ENCODE results near the gene LGALS9. TPM values are rescaled to one million over a fixed set of nuclear protein-coding genes. Genes with fewer than 3 reads are reported as not detected.
"Not testable (repeated sequence)": the region's sequence is repeated elsewhere in the genome, so short reads cannot be mapped to it uniquely, and the experiment has no call there.

The LGALS9 gene
- total RNA-seq, 1 experiment from 2014 or later = 1.8 TPM

DNA sequence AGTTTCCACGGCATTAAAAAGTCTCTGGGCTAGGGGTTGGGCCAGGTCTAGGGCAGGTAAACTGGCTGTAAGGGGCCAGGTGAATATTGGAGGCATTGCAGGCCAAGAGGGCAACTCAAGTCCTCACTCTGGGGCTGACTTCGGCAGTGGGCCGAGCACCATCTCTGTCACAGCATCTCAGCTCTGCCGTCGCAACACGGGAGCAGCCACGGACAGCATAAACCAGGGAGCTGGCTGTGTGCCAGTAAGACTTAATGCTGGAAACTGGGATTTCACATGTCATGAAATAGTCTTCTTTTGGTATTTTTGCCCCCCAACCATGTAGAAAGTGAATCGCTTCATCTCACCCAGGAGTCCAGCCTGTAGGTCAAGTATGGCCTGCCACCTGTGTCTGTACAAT, 12.6 kb upstream of the LGALS9 start:
- no peak overlapping the region for H3K4me3 ChIP-seq
- no peaks in the 10 kb centered on the region for H3K9me3 ChIP-seq
- no peaks in the 10 kb centered on the region; the same call in 1 of the 2 replicates for H3K36me3 ChIP-seq
- H3K27me3 ChIP-seq = no peaks in the 10 kb centered on the region
- no peak for DNase-seq

- no peak overlapping the region for H3K4me3 ChIP-seq
- H3K36me3 ChIP-seq = no peaks in the 10 kb centered on the region; the same call in 1 of the 2 replicates
- no peak for DNase-seq
- no peaks in the 10 kb centered on the region for H3K9me3 ChIP-seq
- H3K27me3 ChIP-seq = no peaks in the 10 kb centered on the region
Observed at GRCh38 chr17:27620721-27621120, 10.3 kb upstream of the LGALS9 start.

- Histone ChIP-seq H3K36me3 (no peaks in the 10 kb centered on the region; the same call in 1 of the 2 replicates), H3K27me3 (no peaks in the 10 kb centered on the region), H3K4me3 (no peak overlapping the region), H3K9me3 (no peaks in the 10 kb centered on the region)
- DNase-seq = no peak
Observed at GRCh38 chr17:27621536-27621935, 9.5 kb upstream of the LGALS9 start.

DNA sequence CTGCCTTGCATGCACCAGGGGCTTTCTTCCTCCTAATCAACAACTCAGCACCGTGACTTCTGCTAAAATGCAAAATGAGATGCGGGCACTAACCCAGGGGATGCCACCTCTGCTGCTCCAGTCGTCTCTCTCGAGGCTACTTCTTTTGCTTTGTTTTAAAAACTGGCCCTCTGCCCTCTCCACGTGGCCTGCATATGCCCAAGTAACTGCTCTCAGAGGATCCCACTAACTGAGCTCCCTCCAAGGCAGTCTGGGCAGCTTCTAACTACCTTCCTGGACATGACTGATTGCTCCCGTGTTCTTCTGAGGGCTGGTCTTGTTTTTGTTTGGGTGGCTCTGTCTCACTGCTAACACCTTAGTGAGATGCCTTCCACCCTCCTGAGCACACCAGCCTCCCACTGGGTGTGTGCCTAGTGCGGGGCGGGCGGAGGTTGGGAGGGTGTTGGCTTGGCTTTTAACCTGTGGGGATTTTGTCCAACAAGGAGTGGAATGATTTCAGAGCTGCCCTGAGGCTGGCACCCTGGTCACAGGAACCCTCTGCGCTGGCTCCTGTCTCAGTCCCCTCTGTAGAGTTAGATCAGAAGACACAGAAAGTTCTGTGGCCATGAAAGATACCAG, 8.9 kb upstream of the LGALS9 start:
- no peaks in the 10 kb centered on the region; the same call in 1 of the 2 replicates for H3K36me3 ChIP-seq
- H3K4me3 ChIP-seq = no peak overlapping the region
- no peaks in the 10 kb centered on the region for H3K9me3 ChIP-seq
- no peaks in the 10 kb centered on the region for H3K27me3 ChIP-seq
- no peak for DNase-seq

- Histone ChIP-seq H3K9me3 (no peaks in the 10 kb centered on the region), H3K4me3 (no peak overlapping the region), H3K27me3 (no peaks in the 10 kb centered on the region), H3K36me3 (no peaks in the 10 kb centered on the region)
- DNase-seq = no peak
Observed at GRCh38 chr17:27622986-27623385, 8.0 kb upstream of the LGALS9 start.

GRCh38 chr17:27623614-27624013, 7.4 kb upstream of the LGALS9 start:
- Histone ChIP-seq H3K27me3 (no peaks in the 10 kb centered on the region), H3K36me3 (no peaks in the 10 kb centered on the region), H3K4me3 (no peak overlapping the region), H3K9me3 (no peaks in the 10 kb centered on the region)
- no peak for DNase-seq

DNA sequence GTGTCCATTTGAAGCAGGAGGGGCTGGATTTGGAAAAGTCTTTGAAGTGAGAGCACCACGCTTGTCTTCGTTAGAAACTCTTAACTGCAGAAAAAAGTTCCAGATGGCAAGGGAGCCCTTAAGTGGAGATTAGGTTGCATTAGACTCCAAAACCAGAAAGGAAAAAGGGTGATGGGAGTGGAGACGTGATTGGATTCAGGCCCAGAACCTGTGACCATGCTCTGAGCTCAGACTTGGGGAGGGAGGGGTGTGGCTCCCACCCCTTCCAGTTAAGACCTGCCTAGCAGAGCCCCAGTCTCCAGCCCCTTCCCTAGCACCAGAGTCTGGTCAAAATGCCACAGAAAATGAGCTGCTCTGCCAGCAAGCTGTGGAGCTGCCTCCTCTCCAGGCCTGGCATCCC, 6.4 kb upstream of the LGALS9 start:
- no peaks in the 10 kb centered on the region for H3K27me3 ChIP-seq
- H3K9me3 ChIP-seq = no peaks in the 10 kb centered on the region
- no peak overlapping the region for H3K4me3 ChIP-seq
- H3K36me3 ChIP-seq = no peaks in the 10 kb centered on the region
- DNase-seq = no peak

- DNase-seq = no peak
- H3K9me3 ChIP-seq = no peaks in the 10 kb centered on the region
- no peak overlapping the region for H3K4me3 ChIP-seq
- no peaks in the 10 kb centered on the region for H3K27me3 ChIP-seq
- H3K36me3 ChIP-seq = no peaks in the 10 kb centered on the region
Observed at GRCh38 chr17:27625856-27626255, 5.1 kb upstream of the LGALS9 start.

DNA sequence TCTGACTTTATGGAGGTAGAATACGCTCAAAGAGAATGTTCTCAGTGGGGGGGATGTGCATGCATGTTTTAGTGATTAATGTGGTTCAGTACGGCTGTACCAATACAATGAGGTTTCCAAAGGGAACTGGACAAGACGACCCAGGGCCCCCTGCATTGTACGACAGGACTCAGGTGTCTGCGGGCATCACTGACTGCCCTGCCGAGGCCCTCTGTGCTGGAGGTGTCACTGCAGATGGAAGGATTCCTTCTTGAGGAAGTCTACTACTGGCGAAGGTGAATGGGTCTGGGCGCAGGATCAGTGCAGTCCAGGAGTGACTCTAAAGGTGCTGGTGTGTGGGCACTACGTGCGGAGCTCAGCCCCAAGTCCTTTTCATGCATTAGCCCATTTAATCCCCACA, 3.5 kb upstream of the LGALS9 start:
- H3K36me3 ChIP-seq = no peaks in the 10 kb centered on the region
- no peak for DNase-seq
- no peak overlapping the region for H3K4me3 ChIP-seq
- H3K27me3 ChIP-seq = no peaks in the 10 kb centered on the region
- no peaks in the 10 kb centered on the region for H3K9me3 ChIP-seq

DNA sequence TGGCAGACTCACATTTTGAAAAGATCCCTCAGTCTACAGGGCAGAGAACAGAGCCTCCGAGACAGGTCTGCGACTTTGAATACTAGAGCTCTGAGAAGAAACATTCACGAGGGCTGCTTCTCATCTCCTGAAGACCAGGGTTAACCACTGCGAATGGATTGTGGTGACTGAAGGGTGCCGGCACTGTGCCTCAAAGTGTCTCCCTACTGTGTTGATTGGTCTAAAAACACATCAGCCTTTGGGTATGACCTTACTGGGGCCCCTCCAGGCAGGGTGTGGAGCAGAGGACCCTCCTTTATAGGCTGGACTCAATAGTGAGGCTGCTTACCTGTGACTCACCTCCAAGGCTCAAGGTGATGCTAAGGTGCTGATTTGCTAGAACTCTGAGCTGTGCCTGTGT, 2.6 kb upstream of the LGALS9 start:
- H3K27me3 ChIP-seq = no peaks in the 10 kb centered on the region
- no peak overlapping the region for H3K4me3 ChIP-seq
- H3K9me3 ChIP-seq = no peaks in the 10 kb centered on the region
- no peaks in the 10 kb centered on the region for H3K36me3 ChIP-seq
- no peak for DNase-seq

- H3K27me3 ChIP-seq, H3K4me3 ChIP-seq, DNase-seq, H3K9me3 ChIP-seq, H3K36me3 ChIP-seq: not testable (repeated sequence)
Observed at GRCh38 chr17:27629260-27629659, 1.7 kb upstream of the LGALS9 start.

GRCh38 chr17:27631411-27631760, 398 bp downstream of the LGALS9 start:
- DNase-seq = no peak
- Histone ChIP-seq H3K4me3 (no peak overlapping the region), H3K9me3 (no peaks in the 10 kb centered on the region), H3K27me3 (no peaks in the 10 kb centered on the region), H3K36me3 (no peaks in the 10 kb centered on the region)

DNA sequence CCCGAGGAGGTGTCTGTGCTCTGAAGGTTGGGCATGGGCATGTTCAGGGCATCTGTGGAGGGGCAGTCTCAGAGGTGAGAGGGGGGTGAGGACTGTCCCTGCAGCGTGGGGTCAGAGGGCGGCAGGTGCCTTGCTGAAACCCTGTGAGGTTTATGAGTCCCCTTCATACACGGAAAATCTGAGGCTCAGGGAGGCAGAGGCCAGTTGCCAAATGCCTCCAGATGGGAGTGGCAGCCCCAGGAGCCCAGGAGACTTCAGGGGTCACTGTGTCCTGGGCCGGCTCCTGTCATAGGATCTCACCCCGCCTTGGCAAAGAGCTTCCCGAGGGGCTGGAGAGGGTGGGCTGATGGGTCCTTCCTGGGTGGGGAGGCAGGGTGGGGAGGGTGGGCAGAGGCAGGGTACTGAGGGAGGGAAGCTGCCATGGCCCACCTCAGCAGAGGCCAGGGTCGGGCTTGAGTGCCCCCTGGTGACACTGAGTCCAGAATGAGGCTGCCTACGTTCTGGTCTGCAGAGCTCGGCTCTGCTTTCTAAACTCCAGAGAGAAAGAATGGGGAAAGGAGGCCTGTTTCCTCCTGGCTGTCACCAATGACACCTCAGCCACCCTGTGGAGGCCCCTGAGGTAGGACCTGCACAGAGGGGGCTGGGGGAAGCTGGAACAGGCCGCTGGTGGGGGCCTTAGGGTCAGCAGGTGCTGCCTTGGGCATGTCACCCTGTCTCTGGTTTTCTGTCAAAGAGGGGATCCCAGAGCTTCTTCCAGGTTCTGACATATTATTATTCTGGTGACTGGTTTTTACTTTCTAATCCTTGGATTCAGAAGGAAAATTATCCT, 1.1 kb downstream of the LGALS9 start:
- no peaks in the 10 kb centered on the region for H3K27me3 ChIP-seq
- no peak overlapping the region for H3K4me3 ChIP-seq
- H3K36me3 ChIP-seq = no peaks in the 10 kb centered on the region
- no peak for DNase-seq
- H3K9me3 ChIP-seq = no peaks in the 10 kb centered on the region

DNA sequence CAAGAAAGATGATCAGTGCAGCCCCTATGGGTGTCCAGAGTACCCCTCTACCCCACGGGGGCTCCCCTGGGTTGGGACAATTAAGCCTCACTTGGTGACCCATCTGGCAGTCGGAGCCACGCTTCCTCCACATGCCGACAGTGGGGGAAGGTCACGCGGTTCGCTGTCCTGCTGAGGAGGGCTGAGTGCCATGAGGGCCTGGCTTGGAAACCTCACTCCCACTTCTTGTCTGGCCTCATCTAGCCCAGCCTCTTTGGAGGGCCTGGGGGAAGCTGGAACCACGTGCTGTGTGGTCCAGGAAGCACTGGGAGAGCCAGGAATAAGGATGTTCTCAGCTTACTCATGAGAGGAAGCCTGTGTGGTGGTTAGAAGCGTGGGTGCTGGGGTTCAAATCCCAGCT, 1.8 kb downstream of the LGALS9 start:
- DNase-seq = peak; percentile 69
- H3K4me3 ChIP-seq, H3K9me3 ChIP-seq, H3K36me3 ChIP-seq, H3K27me3 ChIP-seq: not testable (repeated sequence)

DNA sequence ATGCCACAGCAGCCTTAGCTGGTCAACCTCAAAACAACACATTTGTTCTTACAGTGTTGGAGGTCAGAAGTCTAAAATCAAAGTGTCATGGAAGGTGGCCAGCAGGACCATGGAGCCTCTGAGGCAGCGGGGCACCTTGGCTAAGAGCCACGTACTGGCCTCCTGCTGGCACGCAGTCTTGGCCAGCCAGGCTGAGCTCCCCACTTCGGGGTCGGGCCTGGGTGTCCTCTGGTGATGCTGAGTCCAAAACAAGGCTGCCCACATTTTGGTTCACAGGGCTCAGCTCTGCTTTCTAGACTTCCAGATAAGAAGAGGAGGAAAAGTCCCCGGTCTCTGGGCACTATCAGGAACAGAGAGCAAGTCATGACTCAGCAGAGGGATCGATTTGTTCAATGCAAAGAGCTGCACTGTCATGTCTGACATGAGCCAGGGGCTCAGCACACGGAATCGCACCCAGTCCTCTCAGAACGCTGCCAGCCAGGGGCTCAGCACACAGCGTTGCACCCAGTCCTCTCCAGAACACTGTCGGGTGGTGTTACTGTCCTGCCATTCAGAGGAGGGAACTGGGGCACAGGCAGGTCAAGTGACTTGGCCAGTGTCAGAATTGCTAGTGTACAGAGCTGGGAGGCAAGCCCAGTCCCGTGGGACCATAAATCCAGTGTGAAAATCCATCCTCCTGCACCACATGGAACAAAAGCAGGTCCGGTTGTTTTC, 2.5 kb downstream of the LGALS9 start:
- Histone ChIP-seq H3K4me3 (no peak overlapping the region), H3K27me3 (no peaks in the 10 kb centered on the region), H3K9me3 (no peaks in the 10 kb centered on the region), H3K36me3 (no peaks in the 10 kb centered on the region)
- DNase-seq = no peak

GRCh38 chr17:27634026-27634335, 3.0 kb downstream of the LGALS9 start:
- no peaks in the 10 kb centered on the region for H3K36me3 ChIP-seq
- H3K9me3 ChIP-seq = no peaks in the 10 kb centered on the region
- H3K27me3 ChIP-seq = no peaks in the 10 kb centered on the region
- H3K4me3 ChIP-seq = no peak overlapping the region
- no peak for DNase-seq

DNA sequence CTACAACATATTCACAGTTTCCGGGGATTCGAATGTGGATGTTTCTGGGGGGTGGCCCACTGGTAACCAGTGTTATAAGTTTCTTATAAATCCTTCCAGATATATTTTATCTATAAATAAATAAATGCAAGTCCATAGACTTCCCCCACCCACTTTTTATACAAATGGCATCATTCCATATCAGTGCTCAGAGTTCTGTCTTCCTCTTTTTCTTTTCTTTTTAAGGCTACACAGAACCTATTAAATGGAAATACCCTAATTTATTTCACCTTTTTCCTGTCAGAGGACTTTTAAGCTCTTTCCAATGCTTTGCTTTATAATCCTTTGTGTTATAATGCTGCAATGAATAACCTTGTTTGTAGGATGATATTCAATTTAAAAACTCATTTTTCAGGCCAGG, 3.8 kb downstream of the LGALS9 start:
- no peak for DNase-seq
- Histone ChIP-seq H3K36me3 (no peaks in the 10 kb centered on the region), H3K4me3 (no peak overlapping the region), H3K27me3 (no peaks in the 10 kb centered on the region), H3K9me3 (no peaks in the 10 kb centered on the region)
